SW480 (cell line): ENCODE measurements around the gene DUSP15.
A peak's percentile ranks its signal among the peaks of the same experiment; 100 is the strongest.

Experiments
- DNase-seq: peaks from one replicate; pipeline ENCODE4 v3.0.0-alpha.2; 2016; ENCODE audit warnings: low spot score

Gene DUSP15

DNA sequence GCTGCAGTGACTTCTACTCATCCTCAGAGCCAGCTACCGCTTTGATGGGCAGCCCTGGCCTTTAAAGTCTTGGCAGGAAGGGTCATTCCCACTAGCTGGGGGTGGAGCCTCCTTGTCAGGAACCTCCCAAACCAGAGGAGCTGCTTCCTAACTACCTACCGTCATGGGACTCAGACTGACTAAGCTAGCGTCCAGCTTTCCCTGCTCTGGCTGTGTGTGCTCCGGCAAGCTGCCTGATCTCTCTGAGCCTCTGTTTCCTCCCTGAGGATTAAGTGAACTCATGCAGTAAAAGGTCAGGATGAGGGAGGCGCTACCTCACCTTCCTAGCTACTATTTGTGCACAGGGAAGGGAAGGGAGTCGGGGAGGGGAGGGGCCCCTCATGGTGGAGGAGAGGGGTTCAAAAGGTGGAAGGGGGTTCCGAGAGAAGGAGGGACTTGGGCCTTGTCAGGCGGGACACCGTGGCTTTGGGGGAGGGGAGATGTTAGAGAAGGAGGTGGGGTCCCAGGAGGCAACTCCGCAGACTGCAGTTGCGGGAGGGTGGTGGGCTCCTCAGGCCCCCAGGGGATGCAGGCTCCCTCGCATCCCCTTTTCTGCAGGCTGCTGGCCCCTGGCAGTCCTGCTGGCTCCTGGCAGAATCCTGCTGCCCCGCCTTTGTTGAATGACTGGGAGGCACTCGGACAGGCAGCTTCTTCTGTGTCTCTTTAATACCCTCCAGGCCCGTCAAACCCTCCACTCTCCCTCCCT is 9.8 kb downstream of the DUSP15 start:
- DNase-seq: peak; percentile 56

- DNase-seq: no peak
Observed at GRCh38 chr20:31859998-31860380, 10.3 kb downstream of the DUSP15 start.

DNA sequence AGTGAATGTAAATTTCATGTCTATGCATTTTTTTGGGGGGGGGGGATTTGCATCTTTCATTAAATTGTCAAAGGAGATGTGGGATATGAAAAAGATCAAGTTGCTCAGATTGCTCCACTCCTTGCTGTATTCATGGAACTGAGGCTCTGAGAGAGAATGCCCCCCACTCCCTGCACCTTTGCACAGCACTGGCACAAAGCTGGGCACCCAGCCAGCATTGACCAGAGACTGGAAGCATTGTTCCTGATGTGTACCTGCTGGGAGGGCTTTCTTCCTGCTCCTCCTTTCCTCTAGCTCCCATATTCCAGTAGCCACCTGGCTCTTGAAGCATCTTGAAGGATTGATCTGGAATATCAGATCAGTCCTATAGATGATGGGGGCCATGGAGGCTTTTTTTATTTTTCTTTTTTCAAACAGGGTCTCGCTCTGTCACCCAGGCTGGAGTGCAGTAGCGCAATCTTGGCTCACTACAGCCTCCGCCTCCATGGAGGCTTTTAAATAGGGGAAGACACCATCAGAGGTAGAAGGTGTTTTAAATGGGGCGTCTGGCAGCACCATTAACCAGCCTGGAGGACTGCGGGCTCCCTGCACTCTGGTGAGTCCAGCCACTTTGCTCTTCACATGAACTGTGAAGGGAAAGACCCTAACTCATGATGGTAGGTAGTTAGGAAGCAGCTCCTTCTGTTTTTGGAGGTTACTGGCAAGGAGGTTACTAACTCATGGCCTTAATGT is 10.9 kb downstream of the DUSP15 start:
- DNase-seq: no peak

GRCh38 chr20:31858760-31859083 is 11.6 kb downstream of the DUSP15 start:
- DNase-seq: no peak

DNA sequence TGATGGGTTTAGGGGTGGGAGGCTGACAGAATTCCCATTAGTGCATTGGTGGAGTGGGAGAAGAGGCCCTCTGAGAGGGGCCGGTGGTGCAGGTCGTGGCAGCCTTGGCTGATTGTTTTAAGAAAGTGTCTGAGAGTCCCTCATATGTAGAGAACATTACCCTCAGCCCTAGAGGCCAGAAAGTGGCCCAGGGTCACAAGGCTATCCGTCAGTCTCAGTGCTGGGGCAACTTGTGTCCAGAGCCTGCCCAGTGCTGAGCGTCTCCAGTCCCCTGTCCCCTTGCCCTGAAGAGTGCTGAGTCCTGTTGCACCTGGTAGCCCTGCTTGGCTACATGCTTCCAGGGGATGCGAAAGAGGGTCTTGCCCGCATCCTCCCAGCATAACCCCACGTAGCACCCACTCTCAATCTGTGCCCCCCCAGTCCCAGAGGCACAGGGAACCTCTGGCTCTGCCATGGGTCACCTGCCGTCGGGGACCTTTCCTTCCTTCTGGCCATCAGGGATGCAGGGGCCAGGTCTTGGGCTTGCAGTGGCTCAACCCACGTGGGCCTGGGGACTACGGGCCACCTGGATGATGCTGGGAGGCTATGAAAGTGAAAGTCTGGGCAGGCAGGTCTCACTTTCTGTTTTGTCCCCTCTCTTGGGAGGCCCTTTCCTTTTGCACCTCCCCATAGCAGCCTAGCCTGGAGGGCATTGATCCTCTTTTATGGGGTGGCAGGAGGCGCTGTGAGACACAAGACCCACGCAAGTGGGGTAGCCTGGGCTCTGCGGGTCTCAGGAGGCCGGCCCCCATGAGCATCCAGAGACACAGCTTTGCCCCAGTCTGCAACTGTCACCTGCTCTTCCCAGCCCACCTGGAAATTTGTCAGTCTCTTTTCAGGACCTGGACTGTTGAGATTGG is 12.2 kb downstream of the DUSP15 start:
- DNase-seq: no peak

- no peak for DNase-seq
Observed at GRCh38 chr20:31856516-31856915, 13.8 kb downstream of the DUSP15 start.

GRCh38 chr20:31853481-31853880 is 16.8 kb downstream of the DUSP15 start:
- DNase-seq: no peak

GRCh38 chr20:31851240-31851955 is 18.9 kb downstream of the DUSP15 start:
- DNase-seq: no peak

DNA sequence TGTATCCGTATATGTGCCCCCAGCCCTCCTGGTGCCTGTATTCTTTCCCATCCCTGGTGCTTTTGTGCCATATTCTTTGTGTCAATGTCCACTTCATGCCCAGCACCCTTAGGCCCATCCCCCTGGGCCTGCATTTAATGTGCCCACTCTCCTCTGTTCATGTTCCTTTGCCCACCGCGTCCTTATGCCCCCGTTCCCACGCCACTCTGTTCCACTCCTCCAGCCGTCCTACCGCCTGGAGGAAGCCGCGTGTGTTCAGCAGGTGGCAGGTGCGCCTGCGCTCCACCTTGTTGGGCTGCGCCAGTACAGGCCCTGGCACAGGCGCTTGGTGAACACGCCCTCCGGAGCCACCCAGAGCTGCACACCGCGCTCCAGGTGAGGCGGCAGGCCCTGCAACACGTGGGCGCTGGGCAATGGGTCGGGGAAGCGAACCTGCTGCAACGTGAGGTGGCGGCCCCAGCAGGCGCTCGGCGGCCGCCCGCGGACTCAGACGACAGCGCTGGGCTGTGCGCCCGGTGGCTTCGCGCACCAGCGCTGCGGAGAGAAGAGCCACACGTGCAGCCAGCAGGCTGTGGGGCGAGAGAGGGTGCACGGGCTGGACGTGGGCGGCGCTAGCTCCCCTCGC is 20.9 kb downstream of the DUSP15 start:
- DNase-seq: peak; percentile 73

- no peak for DNase-seq
Observed at GRCh38 chr20:31848088-31848999, 22.0 kb downstream of the DUSP15 start.

GRCh38 chr20:31846793-31847138 is 23.6 kb downstream of the DUSP15 start:
- no peak for DNase-seq

- DNase-seq: no peak
Observed at GRCh38 chr20:31845300-31845863, 24.9 kb downstream of the DUSP15 start, which contains the start of gene FOXS1. Gene FOXS1, minus strand, starts transcription at chr20:31845604. Its CDS starts 62 bp downstream, at chr20:31845542.

DNA sequence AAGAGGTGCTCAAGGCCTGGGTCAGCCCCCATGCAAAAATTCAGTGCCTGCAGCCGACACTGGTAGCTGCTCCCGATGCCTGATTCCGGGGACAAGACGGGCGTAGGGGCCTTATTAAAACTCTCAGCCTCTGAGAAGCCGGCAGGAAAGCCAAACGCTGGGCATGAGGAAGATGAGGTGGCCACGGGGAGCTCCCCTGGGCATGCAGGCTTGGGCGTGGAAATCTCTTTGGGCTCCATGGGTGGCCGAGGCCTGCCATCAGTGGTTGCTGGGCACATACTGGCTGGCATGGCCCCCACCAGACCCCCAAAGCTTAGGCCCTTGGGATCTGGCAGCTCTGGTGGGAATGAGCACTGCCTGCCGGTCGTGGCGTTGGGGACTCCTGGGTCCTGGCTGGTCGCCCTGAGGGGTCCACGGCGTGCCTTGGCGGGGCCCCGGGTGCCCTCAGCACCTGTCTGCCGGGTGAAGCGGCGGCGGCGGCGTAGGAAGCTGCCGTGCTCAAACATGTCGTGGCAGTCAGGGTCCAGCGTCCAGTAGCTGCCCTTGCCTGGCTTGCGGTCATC is 25.5 kb downstream of the DUSP15 start:
- no peak for DNase-seq

- no peak for DNase-seq
Observed at GRCh38 chr20:31843881-31844280, 26.4 kb downstream of the DUSP15 start.

DNA sequence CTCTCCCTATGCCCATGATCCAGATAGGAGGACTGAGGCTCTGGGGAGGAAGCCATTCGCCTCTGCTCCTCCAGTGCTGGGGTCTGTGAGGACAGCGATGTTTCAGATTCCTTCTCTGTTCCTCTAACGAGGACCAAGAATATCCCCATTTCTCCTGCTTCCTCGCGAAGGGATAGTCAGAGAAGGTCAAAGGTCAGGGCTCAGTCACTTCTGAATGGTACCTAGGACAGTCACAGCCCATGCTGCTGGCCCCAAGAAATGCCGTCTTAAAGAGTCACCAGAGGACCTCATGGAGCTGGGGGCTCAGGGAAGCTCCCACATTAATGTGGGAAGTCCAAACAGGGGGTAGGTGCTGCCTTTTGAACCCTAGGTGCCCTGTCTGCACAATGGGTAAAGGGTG is 27.0 kb downstream of the DUSP15 start:
- no peak for DNase-seq

GRCh38 chr20:31842471-31843157 is 27.7 kb downstream of the DUSP15 start:
- DNase-seq: no peak

DNA sequence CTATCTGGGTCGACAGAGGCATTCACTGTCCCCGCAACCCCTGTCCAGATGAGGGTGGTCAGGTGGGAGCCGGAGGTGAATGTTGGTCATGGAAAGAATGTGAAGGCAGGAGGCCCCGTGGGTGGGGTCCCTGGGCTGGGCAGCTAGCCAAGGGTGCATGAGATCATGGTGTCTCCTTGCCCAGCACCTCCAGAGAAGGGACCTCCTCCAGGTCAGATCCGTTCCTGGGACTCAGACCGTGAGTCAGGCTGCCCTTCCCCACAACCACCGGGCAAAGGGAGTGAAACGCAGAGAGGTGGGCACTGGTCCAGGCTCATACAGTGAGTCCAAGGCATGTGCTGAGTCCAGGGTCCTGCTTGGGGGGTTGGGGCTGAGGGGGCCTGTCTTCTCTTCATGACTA is 28.4 kb downstream of the DUSP15 start:
- no peak for DNase-seq

DNA sequence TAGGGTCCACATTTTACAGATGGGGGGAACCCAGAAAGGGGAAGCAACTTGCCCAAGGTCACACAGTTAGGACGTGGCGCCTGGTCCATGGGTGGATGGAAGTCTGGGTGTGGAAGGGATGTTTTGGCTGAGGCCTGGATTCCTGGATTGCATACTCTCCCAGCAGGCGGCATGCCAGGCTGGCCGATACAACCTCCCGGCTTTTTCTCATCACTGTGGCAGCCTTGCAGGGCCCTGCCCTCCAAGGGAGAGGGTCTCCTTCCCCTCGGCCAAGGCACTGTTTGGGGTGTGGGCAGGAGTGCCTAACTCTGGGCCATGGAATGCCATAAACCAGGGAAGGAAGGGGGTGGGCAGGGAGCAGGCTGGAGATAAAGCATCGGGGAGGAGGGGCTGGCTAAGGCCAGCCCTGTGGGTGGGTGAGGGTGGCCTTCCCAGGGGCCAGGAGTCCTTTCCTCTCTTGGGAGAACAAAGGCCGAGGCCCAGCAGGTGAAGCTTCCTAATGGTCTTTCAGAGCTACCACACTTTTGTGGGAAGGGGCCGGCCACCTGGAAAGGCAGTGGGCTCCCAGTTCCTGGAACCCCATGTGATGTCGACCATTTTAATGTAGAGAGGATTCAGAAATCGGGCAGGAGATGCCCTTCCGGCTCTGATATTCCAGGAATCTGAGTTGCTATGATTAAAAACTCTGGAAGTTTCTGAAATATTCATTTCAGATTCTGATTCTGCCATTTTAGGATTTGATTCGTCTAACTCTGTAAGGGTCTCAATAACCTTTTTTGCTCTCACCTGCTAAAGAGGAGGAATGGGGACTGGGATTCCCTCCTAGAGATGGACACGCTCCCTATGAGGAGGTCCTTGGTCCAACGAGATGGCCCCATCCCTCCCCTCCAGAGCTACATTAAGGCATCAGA is 29.2 kb downstream of the DUSP15 start:
- no peak for DNase-seq
